Measurements from ENCODE around the gene FARS2.

GRCh38 chr6:5243069-5243468 is 18.2 kb upstream of the FARS2 start:
- TF ChIP-seq POLR2A (IDR thresholded peaks at IDR 0.05; ENCODE audit: low read depth) (no peak), CTCF (IDR thresholded peaks at IDR 0.05) (no peak), POLR2AphosphoS5 (IDR thresholded peaks at IDR 0.05) (no peak)
